Esophagus mucosa (tissue), 1 donor: ENCODE results near the gene TMEM79. TPM values are rescaled to one million over a fixed set of nuclear protein-coding genes. Genes with fewer than 3 reads are reported as not detected.

Source experiments
- ATAC-seq: fragments of 200-7000 bp; cut with Tn5 transposase; one replicate; pipeline ENCODE4 v1.9.1; 2020
- total RNA-seq: library from RNA; stranded (reverse); gene quantifications from one replicate; pipeline ENCODE4 v1.2.4, GENCODE V29; 2023
- donor health status: DM: yes; HTN: yes; CAD: no.

Gene TMEM79
- total RNA-seq, 1 donor from 2014 or later = 110 TPM

DNA sequence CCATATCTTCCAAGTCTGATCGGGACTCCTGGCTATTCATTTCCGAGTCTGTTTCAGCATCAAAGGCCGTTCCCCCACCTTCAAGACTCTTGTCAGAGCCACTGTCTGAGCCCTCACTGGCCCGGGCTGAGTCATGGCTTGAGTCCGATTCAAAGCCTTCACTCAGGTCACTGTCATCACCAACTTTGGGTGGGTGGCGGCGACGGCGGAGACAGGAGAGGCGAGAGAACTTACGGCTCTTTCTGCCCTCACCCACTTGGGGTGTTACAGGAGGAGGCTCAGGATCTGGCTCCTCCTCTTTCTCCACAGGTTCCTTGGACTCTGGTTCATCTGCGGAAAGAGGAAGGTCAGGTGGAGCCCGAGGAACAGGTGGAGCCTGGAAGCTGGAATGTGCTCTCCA is 18.1 kb upstream of the TMEM79 start:
- ATAC-seq = no peak

DNA sequence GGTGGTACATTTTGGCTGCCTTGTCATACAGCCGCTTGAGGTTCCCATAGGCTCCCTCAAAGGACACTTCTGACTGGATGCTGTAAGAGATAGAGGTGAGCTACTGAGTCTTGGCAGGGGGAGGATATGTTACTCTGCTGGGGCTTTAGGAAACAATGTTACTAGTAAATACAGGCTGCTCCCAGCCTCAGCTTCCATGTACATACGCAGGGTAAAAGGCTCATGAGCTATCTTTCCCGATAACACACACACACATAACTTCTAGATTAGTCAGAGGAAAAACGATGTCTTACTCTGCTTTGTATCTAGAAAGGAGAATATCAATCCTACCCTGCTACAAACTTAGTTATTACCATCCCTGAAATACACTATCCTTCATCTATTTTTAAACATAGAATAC is 15.8 kb upstream of the TMEM79 start:
- no peak for ATAC-seq

DNA sequence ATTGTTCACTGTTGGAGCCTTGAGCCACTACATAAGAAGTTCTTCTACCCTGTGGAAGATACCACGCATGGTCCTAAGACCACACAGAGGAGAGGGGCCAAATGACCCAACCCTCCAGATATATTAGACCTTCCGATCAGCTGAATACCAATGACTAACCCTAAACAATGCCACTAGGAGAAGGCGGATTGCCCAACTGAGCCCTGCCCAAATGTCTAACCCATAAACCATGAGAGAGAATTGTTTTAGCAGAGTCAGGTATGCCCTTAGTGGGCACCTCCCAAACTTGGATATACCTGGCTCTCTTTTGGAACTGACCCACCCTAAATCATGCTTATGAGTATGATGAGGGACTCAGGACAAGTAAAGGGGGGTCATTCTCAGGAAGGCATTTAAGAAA is 13.8 kb upstream of the TMEM79 start:
- peak; percentile 87 for ATAC-seq

DNA sequence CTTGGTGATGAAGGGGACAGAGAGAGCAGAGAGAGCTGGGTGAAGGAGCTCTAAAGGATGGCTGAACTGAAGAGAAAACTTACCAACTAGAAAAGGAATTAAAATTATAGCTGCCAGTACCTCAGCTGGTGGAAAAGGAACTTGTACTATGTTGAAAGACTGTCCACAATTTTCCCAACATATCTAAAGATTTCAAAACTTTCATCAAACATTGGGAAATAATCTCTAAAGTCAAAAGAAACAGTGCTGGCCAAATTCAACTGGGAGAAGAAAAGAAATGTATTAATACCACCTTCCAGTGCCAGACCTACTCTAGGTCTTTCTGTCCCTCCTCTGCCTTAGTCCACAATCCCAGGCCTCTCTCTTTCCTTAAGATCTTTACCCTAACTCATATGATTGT is 7.6 kb upstream of the TMEM79 start:
- no peak for ATAC-seq

DNA sequence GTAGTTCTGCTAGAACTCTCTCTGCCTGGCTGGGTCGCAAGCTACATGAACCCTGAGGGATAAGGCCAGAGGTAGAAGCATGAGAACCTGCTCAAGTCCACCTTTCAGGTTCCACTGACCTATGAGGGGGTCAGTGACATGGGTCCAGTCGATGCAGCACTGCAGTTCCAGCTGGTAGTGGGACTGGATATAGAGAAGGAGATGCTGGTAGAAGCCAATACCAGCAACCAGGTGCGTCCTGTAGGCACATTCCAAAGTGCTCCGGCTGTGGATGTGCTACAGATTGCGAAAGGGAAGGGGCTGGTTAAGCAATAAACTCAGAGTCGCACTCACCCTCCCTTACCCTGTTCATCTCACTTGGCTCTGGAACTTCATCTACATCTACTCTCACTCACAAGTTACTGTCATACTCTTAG is 7.2 kb upstream of the TMEM79 start:
- no peak for ATAC-seq

DNA sequence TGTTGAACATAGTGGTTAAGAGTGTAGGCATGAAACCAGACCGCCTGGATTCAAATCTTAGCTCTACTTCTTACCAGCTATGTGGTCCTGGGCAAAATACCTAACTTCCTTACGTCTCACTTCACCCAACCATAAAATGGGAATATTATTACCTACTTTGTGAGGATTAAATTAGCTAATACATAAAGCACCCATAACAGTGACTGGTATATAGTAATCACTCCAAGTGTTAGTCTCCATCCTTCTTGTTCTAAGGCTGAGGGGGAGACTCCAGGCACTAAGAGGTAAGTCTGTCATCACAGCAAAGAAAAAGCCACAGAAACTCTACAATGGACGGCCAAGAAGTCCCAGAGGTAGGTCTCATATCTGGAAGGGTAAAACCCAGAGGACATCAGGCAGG is 4.3 kb upstream of the TMEM79 start:
- ATAC-seq = no peak

DNA sequence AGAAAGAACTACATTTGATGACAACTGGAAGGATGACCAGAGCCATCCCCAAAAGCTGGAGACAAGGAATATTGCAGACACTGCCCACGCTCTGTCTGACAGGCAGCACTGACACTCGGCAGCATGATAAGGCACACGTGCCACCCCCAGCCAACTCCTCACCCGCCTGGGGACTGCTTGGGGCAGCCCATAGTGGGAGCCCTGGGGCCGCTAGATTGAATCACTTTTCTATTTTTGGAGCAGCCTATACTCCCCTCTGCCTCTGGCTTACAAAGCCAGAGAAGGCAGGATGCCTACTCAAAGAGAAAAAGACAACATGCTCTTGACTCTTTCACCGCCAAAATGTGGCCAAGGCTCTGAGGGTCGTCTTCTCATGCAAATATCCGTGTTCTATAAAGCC is 2.8 kb upstream of the TMEM79 start:
- no peak for ATAC-seq

DNA sequence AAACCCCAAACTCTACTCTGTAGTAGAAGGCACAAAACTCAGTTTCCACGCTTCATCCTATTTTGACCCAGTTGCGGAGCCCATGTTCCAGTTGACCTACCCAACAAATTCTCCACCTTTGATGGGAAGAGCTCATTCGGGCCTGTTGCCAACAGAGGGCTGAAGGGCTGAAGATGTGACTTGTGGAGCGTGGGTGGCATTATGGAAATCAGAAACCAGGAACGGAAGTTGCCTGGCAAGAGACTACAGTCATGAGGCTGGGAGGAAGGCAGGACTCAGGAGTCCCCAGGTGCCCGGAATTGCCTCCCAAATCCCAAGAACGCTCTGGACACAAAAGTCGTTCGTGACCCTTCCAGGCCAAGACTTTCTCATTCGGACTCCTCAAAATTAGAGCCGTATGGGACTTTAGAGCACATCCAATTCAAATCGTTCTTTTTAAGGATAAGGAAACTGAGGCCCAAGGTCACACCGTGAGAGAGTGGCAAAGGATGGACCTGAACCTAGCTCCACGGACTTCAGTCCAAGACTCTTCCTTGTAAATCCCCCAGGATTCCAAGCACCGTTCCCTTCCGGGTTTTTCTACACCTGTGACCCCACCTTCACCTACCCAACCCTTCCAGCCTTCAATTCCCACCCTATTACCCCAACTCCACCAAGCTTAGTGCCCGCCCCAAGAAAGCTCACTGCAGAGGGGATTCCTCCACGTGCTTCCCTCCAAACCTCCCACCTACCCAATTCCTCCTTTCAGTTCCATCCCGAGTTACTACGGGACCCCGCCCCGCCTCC is 2.2 kb upstream of the TMEM79 start:
- peak; percentile 21 for ATAC-seq

DNA sequence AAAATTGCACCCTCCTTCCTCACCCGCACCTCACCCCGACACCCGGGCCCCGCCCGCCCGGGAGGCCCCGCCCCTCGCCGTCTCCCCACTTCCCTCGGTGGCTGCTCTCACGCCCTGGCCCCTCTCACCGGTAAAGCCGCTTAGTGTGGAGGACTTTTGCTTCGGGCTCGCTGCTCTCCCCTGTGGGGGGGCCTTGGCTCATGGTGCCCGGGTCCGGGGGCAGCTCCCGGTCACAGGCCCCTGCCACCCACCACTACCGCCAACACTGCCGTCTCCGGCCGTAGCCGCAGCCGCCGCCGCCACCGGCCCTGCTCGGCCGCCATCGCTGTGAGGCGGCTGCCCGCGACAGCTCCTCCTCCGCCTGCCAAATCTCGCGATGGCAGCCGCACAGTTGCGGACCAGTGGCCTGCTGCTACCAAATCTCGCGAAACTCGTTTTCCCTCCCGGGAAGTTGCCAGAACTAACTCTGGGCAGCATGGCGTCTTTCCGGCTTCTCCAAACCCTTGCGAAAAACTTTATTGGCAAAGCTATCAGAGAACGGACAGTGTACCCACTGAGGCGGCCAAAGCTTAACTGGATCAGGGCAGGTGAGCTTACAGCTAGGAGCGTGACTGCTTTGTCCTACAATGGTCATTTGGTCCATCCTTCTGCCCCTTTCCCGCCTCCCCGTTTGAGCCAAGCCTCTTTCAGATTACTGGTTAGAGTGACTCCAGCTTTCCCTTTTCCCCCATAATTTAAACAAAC is 1.5 kb upstream of the TMEM79 start, which contains the start of gene SMG5:
Gene SMG5 (minus strand): TSS at position 347 of the 744 bp plus-strand sequence. CDS start 145 bp downstream, at position 202.
- ATAC-seq = peak; percentile 85

DNA sequence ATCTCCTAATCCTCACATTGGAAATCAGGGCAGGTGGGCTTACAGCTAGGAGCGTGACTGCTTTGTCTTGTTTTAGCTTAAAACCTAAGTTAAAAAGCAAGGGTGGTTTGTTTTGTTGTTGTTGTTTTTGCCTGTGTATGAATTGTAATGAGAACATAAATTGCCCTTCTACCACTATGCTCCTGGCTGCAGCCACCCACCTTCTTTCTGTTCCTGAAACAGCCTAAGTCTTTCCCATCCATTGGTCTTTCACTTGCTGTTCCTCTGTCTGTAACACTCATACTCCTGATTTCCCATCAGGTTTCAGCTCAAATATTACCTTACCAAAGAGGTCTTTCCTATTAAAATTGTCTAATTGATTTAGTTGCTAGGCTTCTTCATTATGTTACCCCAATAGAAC is 604 bp upstream of the TMEM79 start:
- no peak for ATAC-seq

DNA sequence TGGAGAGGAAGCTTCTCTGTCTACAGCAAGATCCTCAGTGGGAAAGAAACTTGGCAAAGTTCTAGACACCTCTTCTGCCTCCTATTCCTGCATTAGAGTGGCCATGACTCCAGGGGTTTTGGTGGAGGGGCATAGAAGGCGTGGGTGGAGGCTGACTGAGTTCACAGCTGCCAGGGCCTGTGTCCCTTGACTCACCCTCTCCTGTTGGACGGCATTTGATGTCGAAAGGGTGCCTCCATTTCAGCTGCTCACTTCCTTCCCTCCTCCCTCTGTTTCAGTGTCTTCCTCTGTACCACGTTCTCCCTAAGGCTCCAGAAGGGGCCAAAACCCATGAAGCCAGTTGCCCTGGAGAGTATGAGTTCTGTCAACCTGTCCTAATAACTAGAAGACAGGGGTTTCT is 632 bp downstream of the TMEM79 start:
- peak; percentile 59 for ATAC-seq

DNA sequence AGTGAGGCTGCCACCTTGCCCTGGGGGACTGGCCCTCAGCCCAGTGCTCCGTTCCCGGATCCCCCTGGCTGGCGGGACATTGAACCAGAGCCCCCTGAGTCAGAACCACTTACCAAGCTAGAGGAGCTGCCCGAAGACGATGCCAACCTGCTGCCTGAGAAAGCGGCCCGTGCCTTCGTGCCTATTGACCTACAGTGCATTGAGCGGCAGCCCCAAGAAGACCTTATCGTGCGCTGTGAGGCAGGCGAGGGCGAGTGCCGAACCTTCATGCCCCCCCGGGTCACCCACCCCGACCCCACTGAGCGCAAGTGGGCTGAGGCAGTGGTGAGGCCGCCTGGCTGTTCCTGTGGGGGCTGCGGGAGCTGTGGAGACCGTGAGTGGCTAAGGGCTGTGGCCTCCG is 1.3 kb downstream of the TMEM79 start:
- ATAC-seq = no peak

DNA sequence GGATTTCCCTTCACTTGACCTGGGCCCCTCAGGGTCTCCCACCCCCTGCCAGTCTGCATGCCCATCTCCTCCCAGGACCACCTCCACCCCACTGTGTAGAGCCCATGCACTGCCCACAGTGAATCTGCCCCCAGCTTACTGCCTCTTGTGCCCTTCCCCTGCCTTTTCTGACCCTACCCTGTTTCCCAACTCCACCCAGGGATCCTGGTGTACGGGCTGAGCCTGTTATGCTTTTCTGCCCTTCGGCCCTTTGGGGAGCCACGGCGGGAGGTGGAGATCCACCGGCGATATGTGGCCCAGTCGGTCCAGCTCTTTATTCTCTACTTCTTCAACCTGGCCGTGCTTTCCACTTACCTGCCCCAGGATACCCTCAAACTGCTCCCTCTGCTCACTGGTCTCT is 1.9 kb downstream of the TMEM79 start:
- ATAC-seq = no peak

DNA sequence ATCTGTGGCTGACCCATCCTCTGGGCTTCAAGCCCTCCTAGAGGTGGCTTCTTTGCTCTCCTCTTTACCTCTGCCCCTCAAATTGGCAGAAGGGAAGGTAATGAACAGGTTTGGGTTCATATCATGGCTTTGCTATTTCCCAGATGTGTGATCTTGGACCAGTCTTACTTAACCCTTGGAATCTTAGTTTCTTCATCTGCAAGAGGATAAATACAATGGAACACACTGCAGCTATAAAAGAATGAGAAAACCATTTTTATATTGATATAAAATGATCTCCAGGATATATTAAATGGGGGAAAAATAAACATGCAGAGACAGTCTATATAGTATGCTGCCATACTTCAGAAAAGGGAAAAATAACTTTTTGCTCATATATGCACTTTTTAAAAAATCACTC is 5.7 kb downstream of the TMEM79 start:
- ATAC-seq = no peak

DNA sequence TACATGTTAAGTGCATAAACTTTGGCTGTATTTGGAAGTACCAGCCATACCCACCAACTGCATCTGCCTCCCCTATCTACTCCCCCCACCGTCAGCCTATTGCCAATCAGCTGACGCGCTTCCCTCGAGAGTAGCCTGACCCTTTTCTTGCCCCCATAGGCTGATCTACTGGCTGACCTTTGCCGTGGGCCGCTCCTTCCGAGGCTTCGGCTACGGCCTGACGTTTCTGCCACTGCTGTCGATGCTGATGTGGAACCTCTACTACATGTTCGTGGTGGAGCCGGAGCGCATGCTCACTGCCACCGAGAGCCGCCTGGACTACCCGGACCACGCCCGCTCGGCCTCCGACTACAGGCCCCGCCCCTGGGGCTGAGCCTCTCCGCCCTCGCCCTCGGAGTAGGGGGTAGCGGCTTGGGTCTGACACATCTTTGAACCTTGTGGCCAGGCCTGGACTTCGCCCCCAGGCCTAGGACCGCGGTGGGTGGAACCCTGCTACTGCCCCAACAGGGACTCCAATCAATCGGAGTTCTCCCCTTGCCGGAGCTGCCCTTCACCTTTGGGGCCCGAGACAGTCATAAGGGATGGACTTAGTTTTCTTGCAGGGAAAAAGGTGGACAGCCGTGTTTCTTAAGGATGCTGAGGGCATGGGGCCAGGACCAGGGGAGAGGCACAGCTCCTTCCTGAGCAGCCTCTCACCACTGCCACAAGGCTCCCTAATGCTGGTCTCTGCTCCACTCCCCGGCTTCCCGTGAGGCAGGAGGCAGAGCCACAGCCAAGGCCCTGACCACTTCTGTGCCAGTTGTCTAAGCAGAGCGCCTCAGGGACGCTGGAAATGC is 7.3 kb downstream of the TMEM79 start:
- peak; percentile 52 for ATAC-seq

DNA sequence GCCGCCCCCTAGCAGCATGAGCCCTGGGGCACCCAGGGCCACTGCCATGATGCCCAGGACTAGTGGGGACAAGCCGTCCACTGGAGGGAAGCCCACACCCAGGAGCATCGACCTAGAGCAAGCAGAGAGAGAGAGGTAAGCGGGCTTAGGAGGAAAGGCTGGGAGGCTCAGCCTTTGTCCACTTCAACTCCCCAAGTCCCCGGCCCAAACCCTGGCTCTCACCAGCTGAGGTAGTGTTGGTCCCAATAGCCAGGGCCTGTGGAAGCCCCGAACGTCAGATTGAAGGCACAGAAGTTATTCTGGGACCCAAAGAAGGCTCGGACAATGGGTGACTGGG is 8.9 kb downstream of the TMEM79 start:
- peak; percentile 3 for ATAC-seq

DNA sequence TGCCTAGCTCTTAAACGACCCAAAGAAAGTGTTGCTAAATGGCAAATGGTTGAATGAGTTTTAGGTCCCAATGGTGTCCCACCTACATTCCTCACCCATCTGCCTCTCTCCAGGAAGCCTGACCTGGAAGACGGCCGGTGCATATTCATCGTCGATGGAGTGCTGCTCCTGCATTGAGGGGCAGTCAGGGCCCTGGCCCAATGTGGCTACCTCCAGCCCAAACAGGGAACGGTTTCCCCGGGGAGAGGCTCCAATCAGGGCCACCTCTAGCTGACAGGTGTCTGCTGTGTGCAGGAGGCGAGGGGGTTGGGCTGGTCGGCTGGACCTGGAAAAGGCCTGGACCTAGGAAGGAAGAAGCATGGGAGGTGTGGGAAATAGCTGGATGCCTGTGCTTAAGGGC is 9.8 kb downstream of the TMEM79 start:
- ATAC-seq = no peak

DNA sequence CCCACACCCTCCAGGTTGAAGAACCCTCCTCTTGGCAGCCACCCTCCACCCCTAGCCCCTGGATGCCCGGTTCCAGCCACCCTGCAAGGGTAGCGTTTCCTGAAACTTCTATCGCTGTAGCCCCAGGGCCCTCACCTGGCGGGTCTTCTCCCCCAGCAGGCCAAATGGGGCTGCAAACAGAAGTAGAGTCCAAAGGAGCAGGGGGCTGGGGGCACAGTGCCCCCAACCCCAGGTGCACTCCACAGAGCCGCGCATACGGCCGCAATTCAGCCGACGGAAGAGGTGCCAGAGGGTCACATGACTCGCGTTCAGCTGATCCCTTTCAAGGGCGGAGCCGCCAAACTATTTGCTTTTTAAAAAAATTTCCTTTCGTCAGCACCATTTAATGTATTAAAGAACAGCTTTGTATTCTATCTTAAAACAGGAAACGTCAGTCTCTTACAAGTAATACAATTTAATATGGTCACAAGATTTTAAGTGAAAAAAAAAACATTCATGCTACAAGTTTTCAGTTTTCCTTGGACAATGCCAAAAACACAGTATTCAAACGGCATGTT is 11.3 kb downstream of the TMEM79 start, which contains the start of gene GLMP:
Gene GLMP (minus strand): TSS at position 289 of the 557 bp plus-strand sequence. CDS start 34 bp downstream, at position 255.
- ATAC-seq = peak; percentile 51

DNA sequence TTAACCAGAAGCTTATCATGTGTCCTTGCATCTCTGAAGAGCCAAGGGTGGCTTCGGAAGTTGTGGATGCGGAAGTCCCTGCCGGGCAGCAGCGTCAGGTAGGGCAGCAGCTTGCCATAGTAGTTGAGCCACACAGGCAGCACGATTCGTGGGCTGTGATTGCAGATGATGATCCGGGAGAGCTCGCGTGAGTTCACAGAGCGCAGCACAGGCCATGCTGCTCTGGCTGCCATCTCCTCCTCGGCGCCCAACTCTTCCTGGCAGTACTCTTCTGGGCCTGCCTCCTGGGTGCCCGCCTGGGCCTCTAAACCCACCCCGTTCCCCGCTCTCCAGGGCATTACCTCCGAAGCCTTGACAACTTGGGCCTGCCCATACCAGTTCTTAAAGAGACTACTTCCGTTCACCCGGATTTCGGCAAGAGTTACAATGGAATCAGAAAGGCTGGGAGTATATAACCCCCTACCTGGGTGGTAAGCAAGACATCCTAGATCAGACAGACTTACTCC is 14.8 kb downstream of the TMEM79 start, which contains the start of gene VHLL:
Gene VHLL (minus strand): TSS at position 456 of the 506 bp plus-strand sequence. CDS start 118 bp downstream, at position 338.
- no peak for ATAC-seq

DNA sequence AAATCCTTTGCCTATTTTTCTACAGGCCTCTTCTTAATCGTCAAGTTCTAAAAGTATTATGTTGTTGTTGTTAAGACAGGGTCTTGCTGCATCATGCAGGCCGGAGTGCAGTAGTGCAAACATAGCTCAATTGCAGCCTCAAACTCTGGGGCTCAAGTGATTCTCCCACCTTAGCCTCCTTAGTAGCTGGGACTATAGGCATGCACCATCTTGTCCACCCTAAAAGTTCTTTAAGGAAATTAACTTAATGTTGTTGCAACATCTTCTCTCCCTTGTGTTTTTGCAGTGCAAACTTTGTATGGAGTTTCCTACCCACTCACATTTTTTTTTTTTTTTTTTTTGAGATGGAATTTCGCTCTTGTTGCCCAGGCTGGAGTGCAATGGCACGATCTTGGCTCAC is 19.1 kb downstream of the TMEM79 start:
- no peak for ATAC-seq

DNA sequence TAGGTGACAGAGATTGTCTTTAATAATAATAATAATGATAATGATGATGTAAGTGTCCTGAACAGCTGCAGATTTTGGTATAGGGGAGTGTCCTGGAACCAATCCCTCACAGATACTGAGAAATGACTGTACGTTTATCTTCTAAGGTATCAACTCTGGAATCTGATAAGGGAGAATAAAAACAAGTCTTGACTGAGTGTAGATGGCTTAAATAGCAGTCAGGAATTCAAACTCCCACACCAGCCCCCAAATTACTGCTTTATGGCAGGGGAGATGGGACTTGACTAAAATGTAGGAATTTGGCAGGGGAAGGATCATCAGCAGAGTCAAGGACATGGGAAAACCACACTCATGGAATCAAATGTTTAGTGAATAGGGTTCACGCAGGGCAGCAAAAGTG is 21.1 kb downstream of the TMEM79 start:
- ATAC-seq = no peak

DNA sequence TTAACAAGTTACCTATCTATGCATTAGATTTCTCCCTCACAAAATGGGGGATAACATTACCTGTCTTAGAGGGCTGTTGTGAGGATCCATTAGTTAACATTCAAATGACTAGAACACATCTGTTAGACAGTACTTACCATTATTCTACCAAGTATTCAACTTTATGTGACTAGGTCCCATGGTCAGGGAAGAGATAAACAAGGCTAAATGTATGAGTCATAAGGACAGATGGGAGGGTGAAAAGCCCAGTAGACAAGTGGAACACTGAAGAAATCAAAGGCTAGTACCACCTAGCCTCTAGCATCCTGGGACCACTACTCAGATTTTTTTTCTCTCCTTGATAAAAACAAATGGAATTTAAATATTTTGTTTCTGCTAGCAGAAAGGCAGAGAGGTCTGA is 24.0 kb downstream of the TMEM79 start:
- ATAC-seq = peak; percentile 52
